Urinary bladder (tissue), 4 donors: ENCODE measurements around the gene SEC14L5. TPM values are rescaled to one million over a fixed set of nuclear protein-coding genes. Genes with fewer than 3 reads are reported as not detected.
"Not testable (repeated sequence)": the region's sequence is repeated elsewhere in the genome, so short reads cannot be mapped to it uniquely, and the experiment has no call there.

ENCODE experiments used
- DNase-seq: peaks from one replicate; pipeline ENCODE4 v3.0.0-alpha.2; 2015; ENCODE audit errors: extremely low spot score
- H3K27ac ChIP-seq: one replicate; pipeline ENCODE4 v1.5.1; 2013; ENCODE audit warnings: low read depth, mild to moderate bottlenecking, moderate library complexity
- H3K36me3 ChIP-seq: one replicate; pipeline ENCODE4 v1.6.1; 2013; ENCODE audit warnings: mild to moderate bottlenecking, moderate library complexity; ENCODE audit not compliant: insufficient read depth
- H3K4me1 ChIP-seq: one replicate; pipeline ENCODE4 v1.6.1; 2013; ENCODE audit warnings: mild to moderate bottlenecking, moderate library complexity; ENCODE audit not compliant: insufficient read depth
- H3K4me3 ChIP-seq: one replicate; pipeline ENCODE4 v1.5.1; 2013; ENCODE audit warnings: low read depth, low read length
- WGBS: extraction: QIAGEN DNeasy Blood & Tissue Kit; methylation state at CpG from one replicate; pipeline ENCODE4 v1.1.7; 2013; 5-methylcytosine and 5-hydroxymethylcytosine counted together
- polyA plus RNA-seq: library from polyadenylated mRNA; stranded (reverse); fragments of 200-250 nt; gene quantifications from one replicate; pipeline ENCODE4 v1.2.3, GENCODE V29; 2013
- total RNA-seq: library from RNA; depleted of rRNA; stranded (reverse); fragments of >200 nt; gene quantifications from one replicate; pipeline ENCODE4 v1.2.3, GENCODE V29; 2014
- donor health status: healthy with polysubstance abuse.
- donor health status: healthy.

Gene SEC14L5
- total and polyA plus RNA-seq, 2 donors, result 0.42 to 0.48 TPM

DNA sequence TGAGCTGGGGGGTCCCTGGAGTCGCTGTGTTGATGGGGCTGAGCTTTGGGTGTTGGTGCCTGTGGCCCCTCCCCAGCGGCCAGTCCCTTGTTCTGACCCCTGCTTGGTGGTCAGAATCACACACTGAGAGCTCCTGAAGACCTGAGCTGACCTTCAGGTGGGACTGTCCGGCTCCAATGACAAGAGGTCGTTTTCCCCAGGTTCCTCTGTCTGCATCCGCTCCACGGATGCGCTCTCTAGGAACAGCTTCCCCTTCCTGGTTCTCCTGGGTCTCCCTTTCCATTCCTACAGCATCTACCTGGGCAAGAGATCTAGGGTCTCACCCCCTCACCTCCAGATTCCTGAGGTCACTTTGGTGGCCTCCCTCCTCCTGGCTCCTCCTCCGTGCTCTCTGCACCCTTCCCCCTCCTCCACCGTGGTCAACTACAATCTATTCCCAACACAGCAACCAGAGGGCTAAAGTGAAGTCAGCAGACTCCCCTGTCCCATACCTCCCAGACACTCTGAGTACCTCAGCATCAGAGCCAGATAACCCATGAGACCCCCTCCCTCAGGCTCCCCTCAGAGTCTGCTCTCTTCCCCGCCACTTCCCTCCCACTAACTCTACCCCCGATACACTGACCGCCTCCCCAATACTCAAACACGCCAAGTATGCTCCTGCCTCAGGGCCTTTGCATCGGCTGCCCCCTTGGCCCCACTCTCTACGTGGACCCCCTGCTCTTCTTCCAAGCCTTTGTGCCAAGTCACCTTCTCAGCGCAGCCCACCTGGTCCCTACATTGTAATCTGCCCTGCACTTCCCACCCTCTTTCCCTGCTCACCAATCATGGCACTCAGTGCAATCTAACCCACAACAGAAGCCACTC, 9.0 kb upstream of the SEC14L5 start:
- Histone ChIP-seq H3K36me3 (no peaks in the 10 kb centered on the region), H3K27ac (no peak overlapping the region), H3K4me3 (no peak overlapping the region), H3K4me1 (peaks cover 3% of the 10 kb centered on the region)
- no peak for DNase-seq
- WGBS, result 73% methylated on average over 16 of the region's 16 CpGs

GRCh38 chr16:4949986-4950385, 8.1 kb upstream of the SEC14L5 start:
- no peak for DNase-seq
- Histone ChIP-seq H3K27ac (no peak overlapping the region), H3K36me3 (no peaks in the 10 kb centered on the region), H3K4me3 (no peak overlapping the region), H3K4me1 (peaks cover 3% of the 10 kb centered on the region)
- WGBS, result 75% methylated on average over 10 of the region's 10 CpGs

- DNase-seq, H3K36me3 ChIP-seq, H3K27ac ChIP-seq, H3K4me1 ChIP-seq, H3K4me3 ChIP-seq: not testable (repeated sequence)
- WGBS, result 68% methylated on average over 3 of the region's 3 CpGs
Observed at GRCh38 chr16:4951583-4951982, 6.5 kb upstream of the SEC14L5 start.

DNA sequence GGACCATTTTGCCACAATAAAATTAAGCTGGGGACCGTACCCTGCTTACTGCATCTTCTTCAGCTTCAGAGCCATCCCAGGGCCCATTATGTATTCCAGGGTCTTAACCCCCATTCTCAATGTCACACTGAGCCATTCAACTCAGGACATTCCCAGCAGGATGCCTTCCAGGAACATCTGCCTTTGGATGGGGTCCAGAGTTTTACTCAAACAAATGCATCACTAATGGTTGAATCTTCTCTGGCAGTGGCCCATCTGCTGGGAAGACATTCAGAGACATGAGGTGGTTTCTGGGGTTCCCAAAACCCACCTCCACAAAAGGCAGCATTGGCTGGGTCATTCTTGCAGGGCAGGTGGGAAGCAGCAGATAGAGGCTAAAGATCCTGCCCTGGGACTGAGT, 3.4 kb upstream of the SEC14L5 start:
- H3K36me3 ChIP-seq, result no peaks in the 10 kb centered on the region
- H3K27ac ChIP-seq, result no peak overlapping the region
- no peak for DNase-seq
- 76% methylated on average over 1 of the region's 1 CpG for WGBS
- H3K4me1 ChIP-seq, result peaks cover 3% of the 10 kb centered on the region
- no peak overlapping the region for H3K4me3 ChIP-seq

DNA sequence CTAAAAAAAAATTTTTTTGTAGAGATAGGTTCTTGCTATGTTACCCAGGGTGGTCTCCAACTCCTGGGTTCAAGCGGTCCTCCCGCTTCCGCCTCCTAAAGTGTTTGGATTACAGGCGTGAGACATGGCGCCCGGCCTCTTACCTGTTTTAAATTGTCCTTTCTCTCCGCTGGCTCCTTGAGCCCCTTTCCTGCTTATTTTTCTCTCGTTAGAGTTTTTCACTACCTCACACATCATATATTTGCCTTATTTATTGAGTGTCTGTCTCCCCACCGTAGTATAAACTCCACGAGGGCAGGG, 760 bp upstream of the SEC14L5 start:
- Histone ChIP-seq H3K4me1 (peaks cover 3% of the 10 kb centered on the region), H3K36me3 (no peaks in the 10 kb centered on the region), H3K27ac (peak overlapping the region; percentile 33), H3K4me3 (peak overlapping the region; percentile 27)
- no peak for DNase-seq
- 17% methylated on average over 10 of the region's 10 CpGs for WGBS

GRCh38 chr16:4958510-4959438, 644 bp downstream of the SEC14L5 start:
- no peak for DNase-seq
- no peak overlapping the region for H3K27ac ChIP-seq
- WGBS, result 41% methylated on average over 29 of the region's 29 CpGs
- no peaks in the 10 kb centered on the region for H3K36me3 ChIP-seq
- H3K4me1 ChIP-seq, result peaks cover 3% of the 10 kb centered on the region
- peak overlapping the region; percentile 30 for H3K4me3 ChIP-seq

- Histone ChIP-seq H3K36me3 (no peaks in the 10 kb centered on the region), H3K4me1 (peaks cover 3% of the 10 kb centered on the region), H3K27ac (no peak overlapping the region), H3K4me3 (no peak overlapping the region)
- 72% methylated on average over 6 of the region's 6 CpGs for WGBS
- no peak for DNase-seq
Observed at GRCh38 chr16:4960579-4960978, 2.4 kb downstream of the SEC14L5 start.

GRCh38 chr16:4962716-4963115, 4.6 kb downstream of the SEC14L5 start:
- Histone ChIP-seq H3K4me3 (no peak overlapping the region), H3K36me3 (no peaks in the 10 kb centered on the region), H3K27ac (no peak overlapping the region), H3K4me1 (no peaks in the 10 kb centered on the region)
- 46% methylated on average over 7 of the region's 7 CpGs for WGBS
- DNase-seq, result no peak

GRCh38 chr16:4963527-4963926, 5.4 kb downstream of the SEC14L5 start:
- WGBS, result 78% methylated on average over 7 of the region's 7 CpGs
- H3K27ac ChIP-seq, DNase-seq: not testable (repeated sequence)

GRCh38 chr16:4966736-4967453, 8.8 kb downstream of the SEC14L5 start:
- 73% methylated on average over 10 of the region's 10 CpGs for WGBS
- Histone ChIP-seq H3K27ac (no peak overlapping the region), H3K4me3 (no peak overlapping the region), H3K36me3 (no peaks in the 10 kb centered on the region), H3K4me1 (no peaks in the 10 kb centered on the region)
- no peak for DNase-seq

More at GRCh38 chr16:4963527-4963926, 5.4 kb downstream of the SEC14L5 start:
- H3K36me3 ChIP-seq, H3K4me1 ChIP-seq, H3K4me3 ChIP-seq: not testable (repeated sequence)

DNA sequence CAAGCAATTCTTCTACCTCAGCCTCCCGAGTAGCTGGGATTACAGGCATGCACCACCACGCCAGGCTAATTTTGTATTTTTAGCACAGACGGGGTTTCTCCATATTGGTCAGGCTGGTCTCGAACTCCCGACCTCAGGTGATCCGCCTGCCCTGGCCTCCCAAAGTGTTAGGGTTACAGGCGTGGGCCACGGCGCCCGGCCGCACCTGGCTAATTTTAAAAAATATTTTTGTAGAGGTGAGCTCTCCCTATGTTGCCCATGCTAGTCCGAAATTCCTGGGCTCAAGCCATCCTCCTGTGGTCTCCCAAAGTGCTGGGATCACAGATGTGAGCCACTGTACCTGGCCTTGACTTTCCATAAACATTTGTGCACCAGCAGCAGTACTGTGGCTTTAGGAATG, 10.1 kb downstream of the SEC14L5 start:
- not testable (repeated sequence) for H3K4me1 ChIP-seq, H3K27ac ChIP-seq, H3K4me3 ChIP-seq, H3K36me3 ChIP-seq, DNase-seq
- WGBS, result 90% methylated on average over 12 of the region's 12 CpGs

GRCh38 chr16:4968879-4969483, 10.9 kb downstream of the SEC14L5 start:
- Histone ChIP-seq H3K36me3 (no peaks in the 10 kb centered on the region), H3K4me1 (no peaks in the 10 kb centered on the region), H3K4me3 (no peak overlapping the region), H3K27ac (no peak overlapping the region)
- no peak for DNase-seq
- 56% methylated on average over 13 of the region's 13 CpGs for WGBS

- Histone ChIP-seq H3K4me3 (no peak overlapping the region), H3K36me3 (no peaks in the 10 kb centered on the region), H3K27ac (no peak overlapping the region), H3K4me1 (no peaks in the 10 kb centered on the region)
- 57% methylated on average over 3 of the region's 3 CpGs for WGBS
- DNase-seq, result no peak
Observed at GRCh38 chr16:4970010-4970409, 11.9 kb downstream of the SEC14L5 start.
